LoVo (cell line): ENCODE measurements around the gene GCLC.

Experiments used
- DNase-seq: peaks from one replicate; pipeline ENCODE4 v3.0.0-alpha.2; 2016; ENCODE audit warnings: low spot score

GCLC gene

DNA sequence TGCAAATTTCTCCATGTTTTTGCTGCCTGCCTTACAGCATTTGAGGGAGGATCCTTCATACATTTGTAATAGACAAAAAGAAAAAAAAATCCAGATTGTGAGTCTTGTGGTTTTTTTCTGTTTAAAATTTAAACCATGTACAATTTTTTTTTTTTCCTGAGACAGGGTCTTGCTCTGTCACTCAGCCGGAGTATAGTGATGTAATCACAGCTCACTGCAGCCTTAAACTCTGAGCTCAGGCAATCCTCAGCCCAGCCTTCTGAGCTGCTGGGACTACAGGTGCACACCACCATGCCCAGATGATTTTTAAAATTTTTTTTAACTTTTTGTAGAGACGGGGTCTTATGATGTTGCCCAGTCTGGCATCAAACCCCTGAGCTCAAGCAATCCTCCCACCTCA lies 97.0 kb downstream of the GCLC start:
- DNase-seq = no peak
